Measurements from ENCODE around the gene CMTR1.
"Not testable (repeated sequence)": the region's sequence is repeated elsewhere in the genome, so short reads cannot be mapped to it uniquely, and the experiment has no call there.

Gene CMTR1, protein sequence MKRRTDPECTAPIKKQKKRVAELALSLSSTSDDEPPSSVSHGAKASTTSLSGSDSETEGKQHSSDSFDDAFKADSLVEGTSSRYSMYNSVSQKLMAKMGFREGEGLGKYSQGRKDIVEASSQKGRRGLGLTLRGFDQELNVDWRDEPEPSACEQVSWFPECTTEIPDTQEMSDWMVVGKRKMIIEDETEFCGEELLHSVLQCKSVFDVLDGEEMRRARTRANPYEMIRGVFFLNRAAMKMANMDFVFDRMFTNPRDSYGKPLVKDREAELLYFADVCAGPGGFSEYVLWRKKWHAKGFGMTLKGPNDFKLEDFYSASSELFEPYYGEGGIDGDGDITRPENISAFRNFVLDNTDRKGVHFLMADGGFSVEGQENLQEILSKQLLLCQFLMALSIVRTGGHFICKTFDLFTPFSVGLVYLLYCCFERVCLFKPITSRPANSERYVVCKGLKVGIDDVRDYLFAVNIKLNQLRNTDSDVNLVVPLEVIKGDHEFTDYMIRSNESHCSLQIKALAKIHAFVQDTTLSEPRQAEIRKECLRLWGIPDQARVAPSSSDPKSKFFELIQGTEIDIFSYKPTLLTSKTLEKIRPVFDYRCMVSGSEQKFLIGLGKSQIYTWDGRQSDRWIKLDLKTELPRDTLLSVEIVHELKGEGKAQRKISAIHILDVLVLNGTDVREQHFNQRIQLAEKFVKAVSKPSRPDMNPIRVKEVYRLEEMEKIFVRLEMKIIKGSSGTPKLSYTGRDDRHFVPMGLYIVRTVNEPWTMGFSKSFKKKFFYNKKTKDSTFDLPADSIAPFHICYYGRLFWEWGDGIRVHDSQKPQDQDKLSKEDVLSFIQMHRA

DNA sequence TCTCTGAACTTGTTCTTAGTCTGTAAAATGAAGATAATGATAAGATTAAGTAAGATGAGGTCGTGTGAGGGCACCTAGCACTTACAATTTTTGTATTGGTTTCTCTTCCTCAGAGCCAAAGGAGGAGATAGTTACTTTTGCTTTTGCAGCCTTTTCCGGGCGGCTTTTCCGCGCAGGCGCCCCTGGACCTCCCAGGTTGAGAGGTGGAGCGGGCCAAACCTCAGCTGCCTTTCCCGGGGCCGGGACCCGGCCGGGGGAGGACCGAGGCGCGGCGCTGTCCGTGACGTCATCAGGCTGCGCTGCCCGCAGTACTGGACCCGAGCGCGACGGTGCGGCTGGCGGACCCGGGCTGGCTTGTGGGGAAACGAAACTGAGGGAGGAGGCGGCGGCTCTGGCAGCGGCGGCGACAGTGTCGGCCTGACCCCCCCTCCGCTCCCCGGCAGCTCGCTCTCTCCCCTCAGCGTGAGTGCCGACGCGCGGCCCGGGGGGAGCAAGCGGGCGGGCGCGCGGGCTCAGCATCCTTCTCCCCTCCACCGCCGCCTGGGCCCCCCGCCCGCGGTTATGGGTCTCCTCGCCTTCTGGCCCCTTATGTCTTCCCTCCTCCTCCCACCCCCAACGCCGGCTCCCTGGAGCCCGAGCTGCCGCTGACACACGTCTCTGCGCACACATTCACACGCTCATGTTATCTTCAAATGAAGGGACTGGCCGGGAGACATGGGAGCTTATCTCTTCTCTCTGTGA is at the start of gene CMTR1:
TSS of gene CMTR1 (plus strand) at position 306 of the 741 bp plus-strand sequence. CDS start 2,409 bp downstream, outside the sequence.
- Histone ChIP-seq H3K9me3 (ENCODE audit: control insufficient read depth, insufficient read depth, low read depth, low read length) (no peaks in the 10 kb centered on the region), H3K9ac (ENCODE audit: low read length) (peak within 1 kb of the TSS; percentile 75), H3K4me3 (ENCODE audit: low read depth, low read length) (peak within 1 kb of the TSS; percentile 75), H3K27ac (ENCODE audit: low read depth, low read length) (peak within 1 kb of the TSS; percentile 47; the same call in 1 of the 2 replicates), H3K36me3 (ENCODE audit: control insufficient read depth, insufficient read depth, low read length) (peaks cover 22% of the 10 kb centered on the region), H3K27me3 (ENCODE audit: control insufficient read depth, insufficient read depth, low read length) (no peaks in the 10 kb centered on the region), H3K4me1 (ENCODE audit: control insufficient read depth, insufficient read depth, low read length) (peaks cover 6% of the 10 kb centered on the region; the same call in 1 of the 2 replicates)

DNA sequence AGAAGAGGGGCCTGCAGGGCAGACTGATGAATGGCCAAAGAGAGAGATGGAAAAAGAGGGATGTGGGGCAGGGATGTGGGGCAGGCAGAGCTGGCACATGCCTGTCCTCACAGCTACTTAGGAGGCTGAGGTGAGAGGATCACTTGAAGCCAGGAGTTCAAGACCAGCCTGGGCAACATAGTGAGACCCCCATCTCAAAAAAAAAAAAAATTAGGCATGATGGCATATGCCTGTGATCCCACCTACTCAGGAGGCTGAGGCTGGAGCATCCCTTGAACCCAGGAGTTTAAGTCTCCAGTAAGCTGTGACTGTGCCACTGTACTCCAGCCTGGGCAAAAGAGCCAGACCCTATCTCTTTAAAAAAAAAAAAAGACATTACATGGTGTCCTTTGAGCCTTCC is 44.4 kb upstream of the CMTR1 start:
- Histone ChIP-seq H3K4me1 (ENCODE audit: control insufficient read depth, insufficient read depth, low read length) (no peaks in the 10 kb centered on the region), H3K36me3 (ENCODE audit: control insufficient read depth, insufficient read depth, low read length) (peaks cover 76% of the 10 kb centered on the region), H3K9ac (ENCODE audit: low read length) (no peak overlapping the region), H3K27ac (ENCODE audit: low read depth, low read length) (no peak overlapping the region), H3K9me3 (ENCODE audit: control insufficient read depth, insufficient read depth, low read depth, low read length) (no peaks in the 10 kb centered on the region), H3K27me3 (ENCODE audit: control insufficient read depth, insufficient read depth, low read length) (no peaks in the 10 kb centered on the region), H3K4me3 (ENCODE audit: low read depth, low read length) (no peak overlapping the region)

DNA sequence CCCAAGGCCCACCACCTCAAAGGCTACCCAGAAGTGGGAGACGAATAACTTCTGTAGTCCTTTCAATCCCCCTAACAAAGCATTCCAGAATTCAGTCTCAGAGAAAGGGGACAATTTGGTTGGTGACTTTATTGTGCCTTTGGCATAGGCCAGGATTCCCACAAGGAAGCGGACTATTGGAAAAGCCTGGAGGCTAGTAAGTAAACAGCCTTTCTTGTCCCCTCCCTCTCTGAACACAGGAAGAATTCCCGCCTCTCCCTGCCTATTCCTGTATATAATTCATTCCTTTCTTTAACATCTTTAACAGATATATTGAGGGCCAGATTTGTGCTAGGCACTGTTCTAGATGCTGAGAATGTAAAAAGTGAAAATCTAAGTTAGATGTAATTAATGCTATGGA is 43.2 kb upstream of the CMTR1 start:
- Histone ChIP-seq H3K36me3 (ENCODE audit: control insufficient read depth, insufficient read depth, low read length) (peaks cover 68% of the 10 kb centered on the region), H3K27ac (ENCODE audit: low read depth, low read length) (no peak overlapping the region), H3K27me3 (ENCODE audit: control insufficient read depth, insufficient read depth, low read length) (no peaks in the 10 kb centered on the region), H3K9ac (ENCODE audit: low read length) (no peak overlapping the region), H3K4me1 (ENCODE audit: control insufficient read depth, insufficient read depth, low read length) (no peaks in the 10 kb centered on the region), H3K4me3 (ENCODE audit: low read depth, low read length) (no peak overlapping the region), H3K9me3 (ENCODE audit: control insufficient read depth, insufficient read depth, low read depth, low read length) (no peaks in the 10 kb centered on the region)

DNA sequence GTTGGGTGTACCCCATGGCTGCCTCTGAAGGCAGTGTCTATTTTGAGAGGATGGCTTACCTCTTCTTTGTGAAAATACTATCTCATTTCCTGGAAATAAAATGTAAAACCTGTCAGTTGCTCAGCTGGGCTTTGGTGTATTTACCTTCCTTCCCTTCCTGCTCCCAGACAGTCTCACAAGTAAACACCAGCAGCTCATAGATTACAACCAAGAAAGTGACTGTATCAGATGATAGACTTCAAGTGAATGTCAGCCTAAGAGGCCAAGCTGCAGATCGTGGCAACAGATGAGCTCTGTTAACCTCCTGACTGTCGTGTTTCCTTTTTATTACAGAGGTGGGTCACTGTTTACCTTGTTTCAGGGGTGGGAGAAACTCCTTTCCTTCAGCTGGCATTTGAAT is 41.9 kb upstream of the CMTR1 start:
- H3K9me3 ChIP-seq (ENCODE audit: control insufficient read depth, insufficient read depth, low read depth, low read length): no peaks in the 10 kb centered on the region
- H3K4me3 ChIP-seq (ENCODE audit: low read depth, low read length): no peak overlapping the region
- no peaks in the 10 kb centered on the region for H3K4me1 ChIP-seq (ENCODE audit: control insufficient read depth, insufficient read depth, low read length)
- no peak overlapping the region for H3K9ac ChIP-seq (ENCODE audit: low read length)
- no peaks in the 10 kb centered on the region for H3K27me3 ChIP-seq (ENCODE audit: control insufficient read depth, insufficient read depth, low read length)
- peaks cover 66% of the 10 kb centered on the region for H3K36me3 ChIP-seq (ENCODE audit: control insufficient read depth, insufficient read depth, low read length)
- H3K27ac ChIP-seq (ENCODE audit: low read depth, low read length): no peak overlapping the region

DNA sequence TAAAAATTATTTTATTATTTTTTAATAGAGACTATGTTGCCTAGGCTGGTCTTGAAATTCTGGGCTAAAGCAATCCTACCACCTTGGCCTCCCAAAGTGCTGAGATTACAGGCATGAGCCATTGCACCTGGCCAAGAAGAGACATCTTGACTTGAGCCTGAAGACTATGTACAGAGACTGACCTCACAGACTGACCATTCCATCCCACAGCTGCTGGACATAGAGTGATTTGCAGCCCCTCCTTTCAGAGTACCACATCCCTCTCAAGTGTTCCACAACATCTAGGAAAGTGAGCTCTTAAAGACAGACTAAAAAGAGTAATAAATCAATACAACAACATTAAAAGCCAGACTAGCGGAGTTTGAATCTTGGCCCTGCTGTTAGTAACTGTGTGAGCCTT is 40.2 kb upstream of the CMTR1 start:
- Histone ChIP-seq H3K9ac (ENCODE audit: low read length) (no peak overlapping the region), H3K36me3 (ENCODE audit: control insufficient read depth, insufficient read depth, low read length) (peaks cover 49% of the 10 kb centered on the region), H3K4me3 (ENCODE audit: low read depth, low read length) (no peak overlapping the region), H3K27me3 (ENCODE audit: control insufficient read depth, insufficient read depth, low read length) (no peaks in the 10 kb centered on the region), H3K9me3 (ENCODE audit: control insufficient read depth, insufficient read depth, low read depth, low read length) (no peaks in the 10 kb centered on the region), H3K27ac (ENCODE audit: low read depth, low read length) (no peak overlapping the region), H3K4me1 (ENCODE audit: control insufficient read depth, insufficient read depth, low read length) (no peaks in the 10 kb centered on the region)

DNA sequence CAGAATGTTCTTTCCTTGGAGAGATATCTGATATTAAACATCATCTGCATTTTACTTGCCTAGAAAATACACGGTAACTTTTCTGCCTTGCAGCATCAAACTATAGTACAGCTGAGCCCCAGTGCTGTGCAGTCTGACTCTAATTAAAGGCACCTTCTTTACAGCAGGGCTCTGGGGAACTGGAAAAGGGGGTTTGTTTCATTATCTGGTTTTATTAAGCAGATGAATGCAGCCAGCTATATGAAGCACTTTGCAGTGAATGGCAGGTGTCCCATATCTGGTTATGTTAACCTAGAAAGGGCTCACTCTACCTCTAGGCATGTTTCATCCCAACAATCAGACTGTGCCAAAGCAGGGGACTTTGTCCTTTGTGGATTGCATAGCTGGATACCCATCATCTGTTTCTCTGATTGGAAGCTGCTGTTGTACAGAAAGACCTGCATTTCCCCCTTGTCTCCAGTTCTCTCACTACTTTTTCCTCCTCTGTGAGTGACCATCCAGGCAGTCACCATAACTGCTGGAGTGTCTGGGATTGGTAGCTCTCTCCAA is 39.6 kb upstream of the CMTR1 start:
- Histone ChIP-seq H3K27ac (ENCODE audit: low read depth, low read length) (no peak overlapping the region), H3K4me3 (ENCODE audit: low read depth, low read length) (no peak overlapping the region), H3K9ac (ENCODE audit: low read length) (no peak overlapping the region), H3K36me3 (ENCODE audit: control insufficient read depth, insufficient read depth, low read length) (peaks cover 43% of the 10 kb centered on the region), H3K4me1 (ENCODE audit: control insufficient read depth, insufficient read depth, low read length) (no peaks in the 10 kb centered on the region), H3K9me3 (ENCODE audit: control insufficient read depth, insufficient read depth, low read depth, low read length) (no peaks in the 10 kb centered on the region), H3K27me3 (ENCODE audit: control insufficient read depth, insufficient read depth, low read length) (no peaks in the 10 kb centered on the region)

DNA sequence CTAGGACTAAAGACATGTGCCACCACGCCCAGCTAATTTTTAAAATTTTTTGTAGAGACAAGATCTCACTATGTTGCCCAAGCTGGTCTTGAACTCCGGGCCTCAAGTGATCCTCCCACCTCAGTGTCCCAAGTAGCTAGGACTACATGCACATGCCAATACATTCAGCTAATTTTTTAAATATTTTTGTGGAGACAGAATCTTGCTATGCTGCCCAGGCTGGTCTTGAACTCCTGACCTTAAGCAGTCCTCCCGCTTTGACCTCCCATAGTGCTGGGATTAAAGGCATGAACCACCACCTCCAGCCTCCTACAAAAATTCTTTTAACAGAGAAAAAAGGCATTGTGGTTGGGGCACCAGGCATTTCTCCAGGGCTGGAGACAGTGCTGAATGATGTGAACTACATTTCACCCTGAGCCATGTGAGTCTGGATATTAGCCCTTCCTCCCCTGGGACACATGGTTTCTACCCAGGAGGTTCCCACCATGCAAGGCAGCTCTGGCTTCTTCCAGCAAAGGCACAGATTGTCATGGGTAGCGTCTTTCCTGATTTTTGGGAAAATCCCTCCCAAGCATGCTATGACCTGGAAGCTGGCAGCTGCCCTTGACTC is 36.3 kb upstream of the CMTR1 start:
- H3K4me3 ChIP-seq (ENCODE audit: low read depth, low read length): no peak overlapping the region
- H3K27ac ChIP-seq (ENCODE audit: low read depth, low read length): no peak overlapping the region
- no peaks in the 10 kb centered on the region for H3K9me3 ChIP-seq (ENCODE audit: control insufficient read depth, insufficient read depth, low read depth, low read length)
- no peak overlapping the region for H3K9ac ChIP-seq (ENCODE audit: low read length)
- no peaks in the 10 kb centered on the region for H3K4me1 ChIP-seq (ENCODE audit: control insufficient read depth, insufficient read depth, low read length)
- H3K36me3 ChIP-seq (ENCODE audit: control insufficient read depth, insufficient read depth, low read length): peaks cover 16% of the 10 kb centered on the region
- H3K27me3 ChIP-seq (ENCODE audit: control insufficient read depth, insufficient read depth, low read length): no peaks in the 10 kb centered on the region

DNA sequence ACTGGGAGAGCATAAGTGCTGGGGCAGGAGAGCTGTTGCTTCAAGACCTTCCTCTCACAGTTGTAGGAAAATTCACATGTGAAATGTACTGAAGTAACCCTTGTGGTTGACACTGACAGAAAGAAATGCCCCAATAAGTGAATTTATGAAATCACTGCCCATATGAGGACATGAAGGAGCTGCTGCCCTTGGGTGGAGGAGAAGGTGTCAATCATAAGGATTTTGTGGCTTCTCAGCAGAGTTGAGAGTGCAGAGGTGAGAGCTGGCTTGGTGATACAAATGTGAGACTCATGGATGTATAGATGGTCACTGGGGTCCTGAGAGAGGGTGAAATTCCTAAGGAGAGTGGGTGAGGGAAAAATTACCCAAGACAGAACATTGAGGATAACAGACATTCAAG is 33.9 kb upstream of the CMTR1 start:
- H3K36me3 ChIP-seq (ENCODE audit: control insufficient read depth, insufficient read depth, low read length): 0 out of 2 replicates have a peak, but pooled peaks cover 2% of the 10 kb centered on the region
- no peak overlapping the region for H3K4me3 ChIP-seq (ENCODE audit: low read depth, low read length)
- H3K27me3 ChIP-seq (ENCODE audit: control insufficient read depth, insufficient read depth, low read length): no peaks in the 10 kb centered on the region
- H3K9ac ChIP-seq (ENCODE audit: low read length): no peak overlapping the region
- no peaks in the 10 kb centered on the region for H3K4me1 ChIP-seq (ENCODE audit: control insufficient read depth, insufficient read depth, low read length)
- no peak overlapping the region for H3K27ac ChIP-seq (ENCODE audit: low read depth, low read length)
- H3K9me3 ChIP-seq (ENCODE audit: control insufficient read depth, insufficient read depth, low read depth, low read length): no peaks in the 10 kb centered on the region

DNA sequence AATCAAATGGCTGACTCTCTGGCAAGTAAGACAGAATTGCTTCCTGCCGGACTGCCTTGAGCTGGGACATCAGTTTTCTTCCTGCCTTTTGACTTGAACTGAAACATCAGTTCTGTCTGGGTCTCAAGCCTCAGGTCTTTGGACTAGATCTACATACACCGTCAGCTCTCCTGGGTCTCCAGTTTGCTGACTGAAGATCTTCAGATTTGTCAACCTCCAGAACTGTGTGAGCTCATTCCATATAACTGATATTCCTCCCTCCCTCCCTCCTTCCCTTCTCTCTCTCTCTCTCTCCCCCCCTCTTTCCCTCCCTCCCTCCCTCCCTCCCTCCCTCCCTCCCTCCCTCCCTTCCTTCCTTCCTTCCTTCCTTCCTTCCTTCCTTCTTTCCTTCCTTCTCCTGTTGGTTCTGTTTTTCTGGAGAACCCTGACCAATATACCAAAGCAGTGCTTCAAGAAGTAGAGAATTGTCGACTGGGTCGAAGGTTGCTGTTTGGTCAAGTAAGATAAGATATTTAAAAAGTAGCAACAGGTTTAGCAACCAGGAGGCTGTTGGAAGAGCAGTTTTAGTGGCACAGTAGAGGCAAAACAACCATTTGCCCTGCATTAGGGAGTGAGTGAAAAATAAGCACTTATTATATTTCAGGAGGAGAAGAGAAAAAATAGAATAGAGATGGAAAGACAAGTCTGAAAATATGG is 33.1 kb upstream of the CMTR1 start:
- Histone ChIP-seq H3K27me3 (ENCODE audit: control insufficient read depth, insufficient read depth, low read length) (no peaks in the 10 kb centered on the region), H3K27ac (ENCODE audit: low read depth, low read length) (no peak overlapping the region)

DNA sequence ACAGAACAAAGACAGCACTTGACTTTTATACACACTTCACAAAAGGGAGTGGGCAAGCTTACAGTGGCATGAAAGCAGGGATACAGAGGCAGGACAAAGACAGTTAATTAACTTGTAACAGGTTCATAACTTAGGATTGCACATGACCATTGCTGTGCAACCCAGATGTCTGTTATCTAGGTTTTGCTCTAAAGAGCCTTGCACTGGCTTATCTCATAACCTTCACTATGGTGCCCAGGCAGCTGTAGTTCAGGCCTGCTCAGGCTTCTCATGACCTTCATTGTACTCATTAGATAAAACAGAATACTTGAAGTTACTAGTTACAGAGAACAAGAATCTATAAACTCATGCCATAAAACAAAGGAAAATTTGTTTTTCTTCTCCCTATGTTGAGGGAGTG is 31.4 kb upstream of the CMTR1 start:
- H3K9me3 ChIP-seq (ENCODE audit: control insufficient read depth, insufficient read depth, low read depth, low read length); H3K27me3 ChIP-seq (ENCODE audit: control insufficient read depth, insufficient read depth, low read length); H3K36me3 ChIP-seq (ENCODE audit: control insufficient read depth, insufficient read depth, low read length); H3K4me1 ChIP-seq (ENCODE audit: control insufficient read depth, insufficient read depth, low read length); H3K27ac ChIP-seq (ENCODE audit: low read depth, low read length); H3K4me3 ChIP-seq (ENCODE audit: low read depth, low read length); H3K9ac ChIP-seq (ENCODE audit: low read length): not testable (repeated sequence)

More for the DNA sequence above, 33.1 kb upstream of the CMTR1 start:
- Histone ChIP-seq H3K36me3 (ENCODE audit: control insufficient read depth, insufficient read depth, low read length) (no peaks in the 10 kb centered on the region), H3K9me3 (ENCODE audit: control insufficient read depth, insufficient read depth, low read depth, low read length) (no peaks in the 10 kb centered on the region), H3K4me3 (ENCODE audit: low read depth, low read length) (no peak overlapping the region), H3K9ac (ENCODE audit: low read length) (no peak overlapping the region), H3K4me1 (ENCODE audit: control insufficient read depth, insufficient read depth, low read length) (no peaks in the 10 kb centered on the region)

Measured in HUES6 (cell line).